NB4 (cell line): ENCODE results near the gene GLYATL2.

ENCODE experiments used
- DNase-seq: peaks from one replicate; pipeline ENCODE4 v3.0.0; 2010; ENCODE audit warnings: low read depth
- H3K4me3 ChIP-seq: one replicate; pipeline ENCODE4 v1.5.1; 2011; ENCODE audit warnings: mild to moderate bottlenecking, low read depth, low read length, moderate library complexity
- CTCF ChIP-seq: IDR thresholded peaks from one replicate; pipeline ENCODE4 v1.5.1; 2012; ENCODE audit warnings: low read depth, low read length
- MAX ChIP-seq: IDR thresholded peaks from 2 replicates; pipeline ENCODE4 v1.6.1; 2011; ENCODE audit warnings: low read depth, low read length
- MYC ChIP-seq: IDR thresholded peaks from 2 replicates; pipeline ENCODE4 v1.6.1; 2011; ENCODE audit warnings: low read depth, low read length
- POLR2A ChIP-seq: IDR thresholded peaks from 2 replicates; pipeline ENCODE4 v1.6.1; 2011; ENCODE audit warnings: mild to moderate bottlenecking; ENCODE audit not compliant: insufficient read length; ENCODE audit errors: extremely low read depth

The GLYATL2 gene

GRCh38 chr11:58811499-58811898 is 33.0 kb downstream of the GLYATL2 start:
- no peak overlapping the region for H3K4me3 ChIP-seq
- no peak for DNase-seq
- TF ChIP-seq CTCF (no peak), MYC (no peak), POLR2A (no peak), MAX (no peak)

GRCh38 chr11:58807343-58807742 is 37.2 kb downstream of the GLYATL2 start:
- no peak overlapping the region for H3K4me3 ChIP-seq
- TF ChIP-seq MAX = no peak
- TF ChIP-seq MYC = no peak
- no peak for TF ChIP-seq POLR2A
- TF ChIP-seq CTCF = no peak
- no peak for DNase-seq

GRCh38 chr11:58805065-58805464 is 39.4 kb downstream of the GLYATL2 start:
- TF ChIP-seq MAX (no peak), CTCF (no peak), MYC (no peak), POLR2A (no peak)
- no peak for DNase-seq
- no peak overlapping the region for H3K4me3 ChIP-seq

- no peak for DNase-seq
- H3K4me3 ChIP-seq = no peak overlapping the region
- no peak for TF ChIP-seq CTCF
- no peak for TF ChIP-seq POLR2A
- no peak for TF ChIP-seq MYC
- TF ChIP-seq MAX = no peak
Observed at GRCh38 chr11:58801974-58802545, 42.4 kb downstream of the GLYATL2 start.

- TF ChIP-seq MYC (no peak), MAX (no peak)
- DNase-seq = no peak
- H3K4me3 ChIP-seq = no peak overlapping the region
Observed at GRCh38 chr11:58801302-58801701, 43.2 kb downstream of the GLYATL2 start.

- no peak for DNase-seq
Observed at GRCh38 chr11:58796333-58796732, 48.2 kb downstream of the GLYATL2 start.

More at GRCh38 chr11:58796333-58796732, 48.2 kb downstream of the GLYATL2 start:
- TF ChIP-seq MAX (no peak), POLR2A (no peak), MYC (no peak), CTCF (no peak)
- no peak overlapping the region for H3K4me3 ChIP-seq
